Astrocyte of the spinal cord (primary cell): ENCODE data around the gene ELK4.
A peak's percentile ranks its signal among the peaks of the same experiment; 100 is the strongest.

ENCODE experiments used
- DNase-seq: peaks from one replicate; pipeline ENCODE4 v3.0.0; 2011; ENCODE audit warnings: low read depth, low spot score
- H3K4me3 ChIP-seq: 2 replicates; pipeline ENCODE4 v1.5.1; 2011; ENCODE audit warnings: low read depth, mild to moderate bottlenecking, low read length, moderate library complexity
- in situ Hi-C: cut with HindIII; loops from 2 replicates; pipeline ENCODE4 v1.10.0; 2017; ENCODE audit warnings: low sequenced_read_pairs
- TF ChIP-seq, protein P1 (sequence below): IDR thresholded peaks from 2 replicates; pipeline ENCODE4 v1.5.1; 2012; ENCODE audit warnings: low read depth, mild to moderate bottlenecking, low read length, inconsistent platforms

The ELK4 gene

DNA sequence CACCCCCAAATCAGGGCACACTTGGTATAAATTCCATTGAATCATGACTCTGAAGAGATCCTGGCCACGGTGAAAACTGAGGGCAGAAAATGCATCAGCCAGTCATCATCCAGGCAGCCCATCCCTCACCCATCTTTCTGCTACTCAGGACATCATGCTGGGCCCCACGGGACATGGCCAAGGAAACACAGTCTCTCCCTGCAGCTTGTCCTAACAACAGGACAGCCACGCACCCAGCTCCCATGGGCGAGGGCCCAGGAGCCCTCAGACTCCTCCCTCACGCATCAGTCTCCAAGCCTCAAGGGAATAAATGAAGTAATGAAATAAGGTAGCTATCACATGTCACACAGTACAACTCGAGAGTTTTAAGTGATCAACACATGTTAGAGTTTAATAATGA, 37.8 kb downstream of the ELK4 start:
- in situ Hi-C loops: no loop called here
- no peak for DNase-seq
- TF ChIP-seq, protein P1, sequence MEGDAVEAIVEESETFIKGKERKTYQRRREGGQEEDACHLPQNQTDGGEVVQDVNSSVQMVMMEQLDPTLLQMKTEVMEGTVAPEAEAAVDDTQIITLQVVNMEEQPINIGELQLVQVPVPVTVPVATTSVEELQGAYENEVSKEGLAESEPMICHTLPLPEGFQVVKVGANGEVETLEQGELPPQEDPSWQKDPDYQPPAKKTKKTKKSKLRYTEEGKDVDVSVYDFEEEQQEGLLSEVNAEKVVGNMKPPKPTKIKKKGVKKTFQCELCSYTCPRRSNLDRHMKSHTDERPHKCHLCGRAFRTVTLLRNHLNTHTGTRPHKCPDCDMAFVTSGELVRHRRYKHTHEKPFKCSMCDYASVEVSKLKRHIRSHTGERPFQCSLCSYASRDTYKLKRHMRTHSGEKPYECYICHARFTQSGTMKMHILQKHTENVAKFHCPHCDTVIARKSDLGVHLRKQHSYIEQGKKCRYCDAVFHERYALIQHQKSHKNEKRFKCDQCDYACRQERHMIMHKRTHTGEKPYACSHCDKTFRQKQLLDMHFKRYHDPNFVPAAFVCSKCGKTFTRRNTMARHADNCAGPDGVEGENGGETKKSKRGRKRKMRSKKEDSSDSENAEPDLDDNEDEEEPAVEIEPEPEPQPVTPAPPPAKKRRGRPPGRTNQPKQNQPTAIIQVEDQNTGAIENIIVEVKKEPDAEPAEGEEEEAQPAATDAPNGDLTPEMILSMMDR: no peak
- no peak overlapping the region for H3K4me3 ChIP-seq

DNA sequence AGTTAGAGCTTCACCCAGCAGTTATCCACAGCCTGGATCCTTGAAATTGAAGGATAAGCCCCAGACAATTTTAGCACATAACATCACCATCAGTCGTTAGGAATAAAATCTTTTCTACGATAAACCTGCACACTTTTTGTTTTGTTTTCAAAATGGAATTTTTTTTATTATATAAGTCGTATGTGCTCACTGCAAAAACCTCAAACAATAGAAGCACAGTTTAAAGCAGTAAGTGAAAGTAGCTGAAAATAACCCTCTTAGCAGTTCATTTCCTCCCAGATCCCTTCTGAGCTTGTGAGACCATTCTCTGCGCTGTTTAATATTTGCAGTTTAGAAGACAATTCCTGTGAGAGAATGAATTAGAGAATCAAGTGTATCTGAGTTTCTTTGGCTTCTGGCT, 38.3 kb downstream of the ELK4 start:
- no peak for DNase-seq
- in situ Hi-C loops: no loop called here
- TF ChIP-seq, protein P1: no peak
- no peak overlapping the region for H3K4me3 ChIP-seq

DNA sequence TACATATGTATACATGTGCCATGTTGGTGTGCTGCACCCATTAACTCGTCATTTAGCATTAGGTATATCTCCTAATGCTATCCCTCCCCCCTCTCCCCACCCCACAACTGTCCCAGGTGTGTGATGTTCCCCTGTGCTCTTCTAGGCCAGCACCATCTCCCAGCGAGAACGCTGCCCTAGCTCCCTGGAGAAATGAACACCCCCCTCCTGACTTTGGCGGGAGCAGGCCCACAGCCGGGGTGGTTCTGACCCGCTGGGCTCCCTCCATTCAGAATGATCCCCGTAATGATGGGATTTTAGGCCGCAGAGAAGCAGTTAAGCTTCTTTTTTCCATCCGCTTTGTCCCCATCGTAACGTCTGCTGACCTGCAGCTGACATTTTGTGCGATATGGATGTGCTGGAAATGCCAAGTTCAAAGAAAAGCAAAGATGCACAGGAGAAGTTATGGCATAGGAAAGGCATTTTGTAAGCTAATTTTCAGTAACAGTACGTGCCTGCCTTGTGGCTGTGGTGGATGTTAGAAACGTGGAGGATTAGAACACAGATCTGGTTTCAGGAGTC, 39.3 kb downstream of the ELK4 start:
- H3K4me3 ChIP-seq: no peak overlapping the region
- TF ChIP-seq, protein P1: no peak
- in situ Hi-C loops: no loop called here
- no peak for DNase-seq

DNA sequence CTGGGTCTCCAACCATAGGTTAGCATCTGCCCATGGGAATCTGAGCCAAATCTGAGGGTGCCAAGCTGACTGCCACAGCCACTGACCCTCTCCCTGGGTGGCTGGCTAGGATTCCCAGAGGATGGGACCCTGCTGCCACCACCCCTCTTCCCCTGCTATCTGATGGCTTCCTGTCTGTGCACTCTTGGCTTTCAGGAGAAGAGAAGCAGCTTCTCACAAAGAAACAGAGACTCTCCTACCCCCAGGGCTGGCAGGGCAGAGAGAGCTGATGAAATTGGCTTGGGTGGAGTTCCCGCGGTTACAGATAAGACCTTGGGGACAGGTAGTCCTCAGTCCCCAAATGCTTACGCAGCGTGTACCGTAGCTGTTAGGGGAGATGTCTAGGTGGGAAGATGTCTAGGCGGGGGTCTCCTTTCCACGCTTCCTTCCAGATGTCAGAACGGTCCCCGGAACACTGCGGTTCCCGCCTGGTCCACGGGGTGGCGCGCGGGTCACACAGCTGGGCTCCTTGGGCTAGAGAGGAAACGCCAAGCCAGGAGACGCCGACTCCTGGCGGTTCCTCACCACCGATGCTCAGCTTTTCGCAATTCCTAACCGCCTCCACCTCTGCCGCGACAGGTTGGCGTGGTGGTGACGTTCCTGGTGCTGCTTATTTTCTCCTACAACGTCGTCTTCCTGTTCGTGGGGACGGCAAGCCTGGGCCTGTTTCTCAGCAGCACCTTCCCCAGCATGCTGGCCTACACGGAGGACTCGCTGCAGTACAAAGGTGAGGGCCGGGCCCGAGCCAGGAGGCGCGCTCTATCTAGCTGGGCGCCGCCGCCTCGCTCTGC, 40.1 kb downstream of the ELK4 start:
- TF ChIP-seq, protein P1: peak; percentile 99

DNA sequence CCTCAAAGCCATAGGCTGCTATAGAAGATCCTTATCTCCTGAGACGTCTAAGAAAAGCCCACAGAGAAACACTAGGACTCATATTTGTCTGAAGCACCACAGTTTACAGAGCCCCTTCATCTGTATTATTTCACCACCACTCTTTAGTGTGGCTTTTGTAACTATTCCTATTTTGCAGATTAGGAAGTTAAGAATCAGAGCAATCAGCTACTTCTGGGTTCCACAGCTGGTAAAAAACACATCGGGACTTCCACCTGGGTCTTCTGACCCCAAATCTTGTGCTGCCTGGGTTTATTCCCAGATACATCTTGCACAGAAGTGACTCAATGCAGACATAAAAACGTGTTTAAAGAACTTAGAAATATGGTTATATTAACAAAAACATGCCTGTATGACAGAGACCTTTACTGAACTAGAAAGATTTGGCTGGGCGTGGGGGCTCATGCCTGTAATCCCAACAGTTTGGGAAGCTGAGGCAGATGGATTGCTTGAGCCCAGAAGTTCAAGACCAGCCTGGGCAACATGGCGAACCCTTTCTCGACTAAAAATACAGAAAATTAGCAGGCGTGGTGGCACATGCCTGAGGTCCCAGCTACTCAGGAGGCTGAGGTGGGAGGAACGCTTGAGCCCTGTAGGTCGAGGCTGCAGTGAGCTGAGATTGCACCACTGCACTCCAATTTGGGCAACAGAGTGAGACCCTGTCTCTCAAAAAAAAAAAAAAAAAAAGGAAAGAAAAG, 40.9 kb downstream of the ELK4 start:
- in situ Hi-C loops: no loop called here
- DNase-seq: no peak
- H3K4me3 ChIP-seq: no peak overlapping the region
- TF ChIP-seq, protein P1: no peak

More for the DNA sequence above, 40.1 kb downstream of the ELK4 start:
- H3K4me3 ChIP-seq: peak overlapping the region; percentile 43
- DNase-seq: peak; percentile 78
- in situ Hi-C loops: no loop called here

DNA sequence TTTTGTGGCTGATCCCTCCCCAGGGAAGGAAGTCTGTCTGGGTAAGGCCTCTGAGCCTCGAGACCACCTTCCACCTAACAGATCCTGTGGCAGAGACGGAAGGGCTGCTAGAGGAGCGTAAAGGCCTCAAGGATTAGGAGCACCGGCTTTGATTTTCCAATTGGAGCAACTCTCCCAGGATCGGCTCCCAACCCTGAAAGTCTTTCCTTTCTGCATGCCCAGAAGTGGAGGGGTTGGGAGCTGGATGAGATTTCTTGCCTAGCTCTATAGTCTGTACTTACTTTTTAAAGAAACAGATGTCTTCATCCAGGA, 41.4 kb downstream of the ELK4 start:
- in situ Hi-C loops: no loop called here
- no peak for DNase-seq
- TF ChIP-seq, protein P1: no peak
- no peak overlapping the region for H3K4me3 ChIP-seq
